Fibroblast of the conjunctiva (primary cell): ENCODE data around the gene SIAH2.

Source experiments
- DNase-seq: peaks from one replicate; pipeline ENCODE4 v3.0.0-alpha.2; 2010; ENCODE audit warnings: low read depth

SIAH2 gene

DNA sequence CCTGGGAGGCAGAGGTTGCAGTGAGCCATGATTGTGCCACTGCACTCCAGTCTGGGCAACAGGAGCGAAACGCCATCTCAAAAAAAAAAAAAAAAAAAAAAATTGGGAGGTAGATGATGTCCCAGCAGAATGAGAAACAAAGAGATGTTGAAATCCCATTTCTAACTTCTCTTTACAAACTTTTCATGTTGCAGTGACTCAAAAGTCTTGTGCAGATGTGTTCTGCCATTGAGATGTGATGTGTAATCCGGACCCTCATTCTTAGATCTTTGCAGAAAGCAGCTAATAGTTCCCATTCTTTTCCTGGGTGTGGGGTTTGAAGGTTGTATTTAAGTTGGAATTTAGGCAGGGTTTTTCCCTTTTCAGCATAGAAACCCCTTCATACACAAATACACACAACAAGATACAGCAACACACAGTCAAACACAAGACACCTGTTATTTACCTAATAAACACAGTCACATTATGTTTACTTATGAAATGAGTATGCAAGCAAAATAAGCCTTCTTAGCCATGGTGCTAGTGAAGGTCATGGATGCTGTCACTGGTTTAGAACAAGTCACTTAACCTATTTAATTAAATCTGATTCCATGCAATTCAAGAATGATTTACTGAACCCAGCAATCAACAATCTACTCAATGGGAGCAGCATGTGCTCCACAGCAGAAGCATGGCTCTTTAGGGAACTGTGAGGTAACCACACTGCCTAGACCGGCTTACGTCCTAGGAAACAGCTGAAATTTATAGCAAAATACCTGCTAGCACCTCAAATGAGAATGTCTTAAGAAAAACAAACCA is 14.9 kb downstream of the SIAH2 start:
- no peak for DNase-seq

DNA sequence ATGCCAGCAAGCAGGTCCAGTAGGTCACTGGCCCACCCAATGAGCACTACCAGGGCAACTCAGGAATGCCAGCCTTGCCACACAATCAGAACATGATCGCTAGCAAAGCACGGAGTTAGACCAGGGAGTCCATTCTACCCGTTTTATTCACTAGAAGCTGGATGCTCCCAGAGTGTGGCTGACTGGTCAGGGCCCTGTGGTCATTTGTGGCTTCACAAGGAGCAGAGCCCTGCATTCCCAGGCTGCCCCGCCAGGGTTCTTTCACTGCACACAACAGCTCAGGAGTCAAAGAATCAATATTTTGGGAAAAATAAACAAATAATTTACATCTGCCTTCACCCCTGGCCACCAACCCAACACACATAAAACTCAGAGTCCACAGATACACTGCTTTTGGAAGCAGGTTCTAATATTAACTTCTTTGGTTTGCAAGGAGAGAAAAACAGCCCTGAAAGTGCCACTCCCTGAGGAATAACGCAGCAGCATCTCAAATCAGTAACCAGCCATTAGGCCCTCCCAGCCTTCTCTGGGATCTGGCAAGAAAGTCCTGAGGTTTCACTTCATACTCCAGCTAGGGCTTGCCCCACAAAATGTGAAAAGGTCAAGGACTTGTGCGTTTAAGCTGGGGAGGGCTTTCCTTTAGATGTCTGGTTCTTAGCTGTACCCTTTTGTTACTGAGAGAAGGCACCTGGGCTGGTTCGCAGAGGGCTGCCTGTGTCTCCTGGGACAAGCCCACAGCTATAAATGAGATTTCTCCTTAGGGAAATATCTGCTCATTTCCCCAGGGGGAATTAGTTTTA is 16.0 kb downstream of the SIAH2 start:
- DNase-seq: no peak

DNA sequence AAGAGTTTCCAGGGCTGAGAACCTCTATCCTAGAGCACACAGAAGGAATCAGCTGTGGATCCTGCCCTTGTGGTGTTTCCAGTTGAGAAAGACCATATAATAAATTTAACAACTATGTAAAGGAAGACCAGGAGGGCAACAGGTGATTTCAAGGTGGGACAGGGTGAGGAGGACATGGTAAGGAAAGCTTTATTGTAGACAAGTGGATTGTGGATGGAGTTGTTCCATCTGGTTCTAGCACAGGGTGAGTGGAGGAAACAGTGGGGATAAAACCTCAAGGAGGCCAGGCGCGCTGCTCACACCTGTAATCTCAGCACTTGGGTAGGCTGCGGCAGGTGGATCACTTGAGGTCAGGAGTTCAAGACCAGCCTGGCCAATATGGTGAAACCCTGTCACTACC is 17.1 kb downstream of the SIAH2 start:
- no peak for DNase-seq

DNA sequence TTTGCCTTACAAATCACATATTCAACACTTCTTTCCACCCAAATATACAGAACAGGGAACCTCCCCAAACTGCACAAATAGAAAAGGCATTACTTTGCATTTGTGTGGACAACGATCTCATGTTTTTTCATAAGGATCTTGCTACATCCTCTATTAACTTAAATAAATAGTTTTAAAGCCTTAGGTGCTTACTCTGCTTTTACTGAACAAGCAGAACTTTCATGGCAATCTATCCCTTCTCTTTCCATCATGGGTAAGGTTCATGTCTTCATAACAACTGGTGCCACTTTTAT is 18.1 kb downstream of the SIAH2 start:
- no peak for DNase-seq

DNA sequence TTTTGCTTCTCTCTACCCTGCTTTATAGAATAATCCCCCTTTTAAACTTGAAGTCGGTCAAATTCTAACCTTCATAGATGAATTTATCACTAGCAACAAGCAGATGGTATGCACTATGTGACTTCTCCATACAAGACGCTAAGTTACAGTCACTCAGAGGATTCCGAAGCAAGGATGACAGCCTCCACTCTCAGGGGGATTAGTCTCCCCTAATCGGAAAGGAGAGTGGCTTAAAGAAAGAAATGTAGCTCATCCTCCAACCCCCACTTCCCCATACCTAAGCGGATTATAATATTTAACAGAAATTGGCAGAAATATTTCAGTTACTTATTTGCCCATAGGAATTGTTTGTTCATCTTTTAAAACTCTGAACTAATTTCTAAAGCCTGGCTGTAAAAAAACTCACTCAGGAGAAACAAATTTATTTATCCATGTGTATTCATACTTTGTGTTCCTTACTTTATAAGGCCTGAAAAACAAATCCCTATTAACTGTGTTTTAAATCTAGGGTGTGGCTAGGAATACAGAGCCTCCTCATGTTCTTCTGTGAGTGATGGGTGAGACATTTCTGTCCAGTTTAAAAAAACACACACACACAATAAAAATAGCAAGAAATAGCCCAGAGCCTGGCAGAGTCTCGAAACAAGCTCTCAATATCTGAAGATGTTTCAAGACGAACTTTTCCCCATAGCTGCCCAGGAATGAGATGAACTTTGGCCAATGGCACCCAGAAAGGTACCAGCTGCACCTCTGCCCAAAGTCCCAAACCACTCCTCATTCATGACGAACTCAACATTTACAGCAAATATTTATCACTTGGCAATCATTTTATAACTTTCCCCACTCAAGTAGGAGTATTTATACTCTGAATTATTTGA is 18.7 kb downstream of the SIAH2 start:
- no peak for DNase-seq

DNA sequence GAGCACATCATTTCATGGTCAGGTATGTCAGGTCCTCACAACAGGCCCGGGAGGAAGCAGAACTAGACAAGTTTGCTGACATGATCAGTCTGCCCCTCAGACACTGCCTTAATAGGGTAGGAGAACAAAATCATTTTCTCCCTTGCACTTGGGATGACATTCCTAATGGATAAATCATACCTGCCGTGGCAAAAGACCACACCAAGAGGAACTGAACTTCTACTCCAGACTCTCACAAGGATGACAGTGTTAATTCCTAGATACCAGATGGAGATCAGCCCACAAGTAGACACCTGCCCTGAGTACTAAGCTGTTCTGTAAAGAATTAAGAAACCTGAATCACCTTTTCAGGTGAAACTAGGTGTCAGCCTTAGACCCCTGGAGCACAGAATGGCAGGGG is 19.5 kb downstream of the SIAH2 start:
- DNase-seq: no peak

DNA sequence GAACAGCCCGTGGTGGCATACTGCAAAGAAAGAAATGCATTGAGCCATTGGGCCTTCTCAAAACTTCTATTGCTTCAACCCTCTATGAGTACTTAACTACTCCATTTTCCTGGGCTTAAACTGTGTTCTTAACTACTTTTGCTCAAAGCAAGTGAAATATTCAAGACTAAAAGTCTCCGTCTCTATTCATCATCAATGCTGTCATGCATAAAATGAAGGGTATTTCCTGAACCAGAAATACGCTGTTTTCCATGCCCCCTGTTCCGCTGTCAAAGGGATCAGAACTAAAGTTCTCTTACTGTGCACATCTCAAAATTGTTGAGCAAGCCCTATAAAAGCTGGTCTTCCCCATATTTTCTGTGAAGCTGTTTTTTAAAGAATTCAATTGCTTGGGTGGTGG is 20.3 kb downstream of the SIAH2 start:
- DNase-seq: no peak

DNA sequence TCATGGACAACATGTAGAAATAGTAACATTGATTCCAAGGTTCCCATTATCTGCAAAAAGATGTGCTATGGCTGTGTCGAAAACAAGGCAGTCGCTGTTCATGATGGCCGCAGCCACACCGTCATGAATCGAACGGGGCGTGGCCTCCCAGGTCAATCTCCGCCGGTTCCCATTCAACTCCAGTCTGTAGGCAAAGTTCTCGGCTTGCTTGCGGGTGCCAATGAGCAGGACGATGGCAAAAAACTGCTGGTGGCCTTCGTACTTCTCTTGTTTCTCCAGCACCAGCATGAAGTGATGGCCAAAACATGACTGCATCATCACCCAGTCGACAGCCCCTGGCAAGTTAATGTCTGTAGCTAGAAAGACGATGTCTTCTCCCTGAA is 20.8 kb downstream of the SIAH2 start:
- DNase-seq: no peak

DNA sequence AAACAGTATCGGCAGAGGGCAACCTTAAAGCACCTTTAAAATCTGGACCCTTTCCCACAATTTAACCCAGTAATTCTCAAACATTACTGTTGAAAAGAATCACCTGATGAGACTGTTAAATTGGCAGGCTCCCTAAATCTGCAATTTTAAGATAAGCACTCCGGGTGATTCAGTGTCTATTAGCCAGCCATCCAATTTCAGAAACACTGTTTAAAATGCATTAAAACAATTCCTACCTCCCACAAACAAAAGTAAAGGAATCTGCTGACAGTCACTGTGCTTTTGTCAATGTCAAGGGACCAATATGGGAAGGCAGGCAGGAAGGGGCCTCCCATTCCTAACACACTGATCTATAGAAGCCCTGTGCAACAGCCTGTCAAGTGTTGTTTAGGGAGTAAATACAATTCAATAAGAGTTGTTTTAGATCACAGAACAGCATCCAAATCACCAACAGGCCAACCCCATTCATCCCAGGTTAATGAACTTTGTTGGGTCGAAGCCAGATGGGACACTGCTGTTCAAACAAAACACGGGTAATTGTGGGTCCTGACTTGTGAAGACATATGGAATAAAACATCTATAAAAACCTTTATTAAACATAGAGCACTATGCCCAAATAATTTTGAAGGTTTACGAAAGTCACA is 21.4 kb downstream of the SIAH2 start:
- DNase-seq: no peak

DNA sequence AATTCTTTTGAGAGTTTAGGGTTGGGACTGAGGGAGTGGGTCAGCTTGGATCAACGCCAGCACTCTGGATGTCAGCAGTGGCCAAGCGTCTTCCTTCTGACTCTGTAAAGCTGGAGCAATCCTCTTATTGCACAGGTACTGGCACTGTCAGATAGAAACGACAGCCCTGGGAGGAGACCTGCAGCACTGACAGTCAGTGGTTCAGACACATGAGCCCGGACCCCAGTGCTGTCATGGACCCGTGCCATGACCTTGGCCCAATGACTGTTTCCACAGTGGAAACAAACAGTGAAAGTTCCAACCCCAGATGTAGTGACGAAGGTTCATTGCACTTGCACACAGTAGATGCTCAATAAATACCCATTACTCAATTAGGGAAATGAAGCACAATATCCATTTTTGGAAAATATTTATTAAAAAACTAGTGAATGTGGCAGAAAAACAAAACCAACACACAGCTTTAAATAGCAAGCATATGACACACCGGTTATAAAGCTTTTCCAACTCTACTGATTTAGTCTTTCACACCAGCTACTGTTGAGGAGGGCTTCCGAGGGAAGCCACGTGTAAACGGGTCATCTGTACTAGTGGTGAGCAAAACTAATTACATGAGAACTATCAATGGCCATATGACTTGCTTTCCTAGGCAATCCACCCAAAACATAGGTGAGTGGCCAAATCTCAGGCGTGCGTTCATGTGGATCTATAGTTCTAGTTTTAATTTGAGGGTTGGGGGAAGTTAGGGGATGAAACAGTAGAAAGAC is 22.1 kb downstream of the SIAH2 start:
- DNase-seq: no peak

DNA sequence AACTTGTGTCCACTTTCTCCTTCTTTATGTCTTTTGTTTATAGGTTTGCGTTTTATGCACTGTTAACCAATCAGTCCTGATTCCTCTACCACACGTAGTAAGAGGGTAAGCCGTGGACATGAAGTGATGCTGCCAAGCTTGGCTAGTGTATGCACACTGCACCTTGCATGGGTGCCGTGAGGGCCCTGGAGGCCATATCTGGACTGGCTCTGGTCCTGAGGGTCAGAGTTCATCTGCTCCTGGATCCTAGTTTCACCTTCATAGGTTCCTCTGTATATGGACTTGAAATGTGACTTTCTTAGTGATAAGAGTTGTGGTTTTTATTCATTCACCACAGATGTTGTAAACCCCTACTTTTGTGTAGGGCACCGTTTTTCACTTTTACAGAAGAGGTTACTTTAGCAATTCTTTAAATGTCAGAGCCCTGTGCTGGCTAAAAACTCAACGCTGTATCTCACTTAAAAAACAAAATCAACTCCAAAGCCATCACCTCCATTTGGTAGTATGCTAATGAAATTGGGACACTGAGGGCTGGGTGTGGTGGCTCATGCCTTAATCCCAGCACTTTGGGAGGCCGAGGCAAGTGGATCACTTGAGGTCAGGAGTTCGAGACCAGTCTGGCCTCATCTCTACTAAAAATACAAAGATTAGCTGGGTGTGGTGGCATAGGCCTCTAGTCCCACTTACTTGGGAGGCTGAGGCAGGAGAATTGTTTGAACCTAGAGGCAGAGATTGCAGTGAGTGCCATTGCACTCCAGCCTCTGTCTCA is 22.9 kb downstream of the SIAH2 start:
- DNase-seq: no peak

DNA sequence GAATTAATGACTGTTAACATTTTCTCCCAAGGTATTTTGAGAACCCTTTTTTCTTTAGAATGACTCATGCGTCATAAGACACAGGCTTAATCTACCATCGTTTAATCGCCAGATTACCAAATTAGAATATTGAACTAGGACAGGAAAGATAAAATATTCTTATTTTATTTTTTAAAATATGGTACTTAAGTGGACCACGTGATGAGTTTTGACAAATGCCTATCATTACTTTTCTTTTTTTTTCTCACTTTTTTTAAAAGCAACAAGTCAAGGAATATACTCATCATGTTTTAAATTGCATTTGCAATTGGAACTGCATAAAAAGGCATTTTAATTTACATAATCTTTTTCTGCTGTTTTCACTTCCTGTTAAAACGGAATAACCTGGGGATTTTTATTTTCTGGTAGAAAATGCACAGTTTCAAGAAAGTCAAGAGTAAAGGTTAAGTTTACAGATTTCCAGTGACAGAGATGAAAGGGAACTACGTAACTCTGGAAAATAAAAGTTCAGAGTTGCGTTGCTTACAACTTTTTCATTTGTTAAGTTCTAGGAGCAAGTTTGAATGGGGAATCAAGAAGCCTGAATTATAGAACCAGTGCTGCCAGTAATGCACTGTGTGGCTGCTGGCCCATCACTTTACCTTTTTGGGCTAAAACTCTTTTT is 23.6 kb downstream of the SIAH2 start:
- no peak for DNase-seq

DNA sequence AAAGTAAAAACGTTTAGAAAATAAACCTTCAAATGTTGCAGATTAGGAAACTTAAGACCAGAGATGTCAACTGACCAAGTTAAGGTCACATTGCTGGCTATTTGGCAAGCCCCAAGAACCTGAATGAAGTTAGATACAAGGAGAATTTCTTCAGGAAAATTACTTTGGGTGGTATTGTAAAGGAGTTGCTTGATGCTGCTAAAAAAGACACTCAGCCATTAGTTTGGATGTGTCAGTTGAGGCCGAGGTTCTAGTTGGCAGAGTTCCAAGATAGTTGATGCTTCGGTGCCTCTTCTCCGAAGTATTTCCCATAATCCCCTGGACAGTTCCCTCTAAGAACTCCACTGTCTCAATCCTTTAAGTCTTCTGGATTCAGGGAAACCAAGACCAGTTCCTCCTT is 24.3 kb downstream of the SIAH2 start:
- DNase-seq: no peak

DNA sequence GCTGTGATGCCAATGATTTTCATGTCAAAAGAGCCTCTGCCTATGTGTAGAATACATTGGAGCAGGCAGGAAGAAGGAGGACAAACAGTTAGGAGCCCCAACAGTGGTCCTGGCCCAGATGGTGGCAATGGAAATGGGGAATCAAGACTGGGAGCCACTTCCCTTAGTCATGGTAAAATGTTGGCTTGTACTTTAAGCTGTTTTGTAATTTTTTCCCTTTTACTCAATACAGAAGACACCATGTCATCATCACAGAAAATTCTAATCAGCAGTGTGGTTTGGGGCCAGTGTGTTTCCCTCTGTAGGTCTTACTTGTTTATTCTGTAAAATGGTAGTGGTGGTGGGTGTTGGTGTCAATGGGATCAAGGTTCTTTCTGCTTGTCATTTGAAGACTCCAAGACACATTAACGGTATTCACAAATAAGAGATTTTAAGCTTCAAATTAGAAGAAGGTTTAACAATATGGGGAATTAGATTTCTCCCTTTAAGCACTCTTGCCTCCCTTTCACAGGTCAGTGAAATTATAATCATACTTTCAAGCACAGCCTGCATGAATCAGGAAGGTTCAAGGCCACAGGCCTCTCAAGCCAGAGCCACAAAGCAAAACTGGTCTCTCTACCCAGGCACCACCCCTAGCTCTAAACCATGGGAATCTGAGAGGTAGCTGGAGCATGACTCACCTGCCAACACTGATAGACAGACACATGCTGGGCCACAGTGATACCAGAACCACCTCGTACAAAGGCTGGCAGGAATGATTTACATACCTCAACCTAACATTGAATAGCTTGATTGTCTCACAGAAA is 24.9 kb downstream of the SIAH2 start:
- no peak for DNase-seq

DNA sequence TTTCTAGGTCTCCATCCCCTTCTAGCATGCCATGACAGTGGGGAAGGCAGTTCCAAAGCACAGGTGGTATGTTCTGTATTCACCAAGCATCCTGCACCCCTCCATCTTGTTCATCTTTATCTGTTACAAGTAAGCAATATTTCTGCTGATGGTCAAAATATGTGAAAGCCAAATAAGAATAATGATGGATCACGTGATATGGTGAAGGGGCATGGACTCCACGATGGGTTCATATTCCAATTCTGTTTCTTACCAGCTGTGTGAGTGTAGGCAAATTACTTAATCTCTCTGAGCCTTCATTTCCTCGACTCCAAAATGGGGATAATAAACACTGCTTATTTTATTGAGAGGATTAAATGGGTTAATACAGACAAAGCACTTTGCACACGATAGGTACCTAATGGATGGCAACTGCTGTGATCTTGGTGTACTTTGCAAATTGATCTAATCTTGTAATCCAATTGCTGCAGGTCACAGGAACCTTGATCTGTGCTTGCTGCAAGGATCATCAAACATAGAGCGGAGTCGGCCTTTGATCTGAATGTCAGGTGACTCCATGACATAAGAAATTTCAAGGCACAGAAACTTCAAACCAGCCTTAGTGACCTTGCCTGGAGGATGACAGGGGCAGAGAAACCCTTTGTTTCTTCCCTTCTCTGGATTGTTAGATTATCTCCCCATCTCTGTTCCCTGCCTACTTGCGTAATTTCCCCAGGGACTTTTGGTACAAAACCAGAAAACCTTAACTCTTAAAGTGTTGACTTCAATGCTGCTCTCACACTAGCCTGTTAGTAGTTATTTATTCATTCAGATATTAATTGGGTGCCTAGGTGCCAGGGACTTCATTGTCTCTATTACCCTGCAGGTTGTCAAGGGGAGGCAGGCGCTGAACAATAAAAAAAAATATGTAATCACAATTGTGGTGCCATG is 25.8 kb downstream of the SIAH2 start:
- no peak for DNase-seq

DNA sequence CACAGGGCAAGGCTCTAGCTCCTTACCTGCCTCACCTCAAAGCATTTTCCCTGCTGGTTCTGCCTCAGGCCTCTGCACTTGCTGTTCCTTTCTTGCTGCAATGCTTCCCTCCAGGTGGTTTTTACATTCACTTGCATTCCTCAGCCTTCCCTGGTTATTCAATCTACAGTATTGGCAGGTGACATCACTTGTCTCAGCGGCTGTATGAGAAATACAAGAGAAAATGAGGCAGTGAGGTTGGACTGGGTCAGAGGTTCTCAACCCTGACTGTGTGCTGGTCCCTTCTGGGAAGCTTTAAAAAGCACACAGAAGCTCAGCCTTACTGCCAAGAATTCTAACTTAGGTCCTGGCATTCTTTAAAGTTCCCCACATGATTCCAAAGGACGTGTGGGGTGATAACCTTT is 26.7 kb downstream of the SIAH2 start:
- no peak for DNase-seq

DNA sequence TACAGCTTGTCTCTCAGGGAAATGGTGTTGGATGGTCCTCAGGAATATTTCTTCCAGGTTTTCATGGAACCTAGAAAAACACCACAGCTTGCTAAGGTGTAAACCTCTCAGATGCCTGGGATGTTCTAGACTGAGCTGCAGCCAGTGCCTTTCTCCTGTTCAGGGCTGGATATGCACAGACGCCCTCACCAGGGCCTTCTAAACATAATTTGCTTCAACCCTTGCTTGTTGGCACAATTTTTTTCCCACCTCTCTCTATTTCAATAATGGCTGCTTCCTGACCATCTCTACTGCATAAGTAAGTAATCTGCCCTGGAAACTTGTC is 28.2 kb downstream of the SIAH2 start:
- no peak for DNase-seq
